H1 (cell line): ENCODE results near the gene COTL1. TPM values are rescaled to one million over a fixed set of nuclear protein-coding genes. Genes with fewer than 3 reads are reported as not detected.

Source experiments
- CTCF ChIA-PET: fragments of 300-600 bp; sonication (Branson Sonifier 250); formaldehyde crosslinking; loops from one replicate; lab custom pipeline; 2021; ENCODE audit not compliant: partially characterized antibody; lab: Charles Lee
- POLR2A ChIA-PET: fragments of 300-600 bp; sonication (Branson Sonifier 250); formaldehyde crosslinking; loops from one replicate; lab custom pipeline; 2021; ENCODE audit warnings: inconsistent platforms; ENCODE audit not compliant: partially characterized antibody; lab: Charles Lee
- DNase-seq, 2 experiments: peaks; one replicate each; pipeline versions ENCODE4 v3.0.0 to v3.0.0-alpha.2; 2010 to 2022; ENCODE audit warnings: low spot score in 2 of 2, low read depth in 1 of 2, mixed read lengths in 1 of 2
- FAIRE-seq: peaks from 2 replicates; lab custom pipeline; 2011; peaks lifted over from hg19 to GRCh38; lab: Jason Lieb, UNC
- H2AFZ ChIP-seq: 2 replicates; pipeline ENCODE4 v1.8.1; 2012; ENCODE audit warnings: low read length, inconsistent platforms
- H2AK5ac ChIP-seq: 2 replicates; pipeline ENCODE4 v1.6.1; 2013; ENCODE audit warnings: low read depth, low read length
- H2BK120ac ChIP-seq: replicated peaks from 2 replicates; pipeline ENCODE3; 2013; ENCODE audit warnings: low read depth, low read length, inconsistent platforms
- H2BK12ac ChIP-seq: 2 replicates; pipeline ENCODE4 v1.6.1; 2013; ENCODE audit warnings: low read depth, low read length
- H2BK15ac ChIP-seq: 2 replicates; pipeline ENCODE4 v1.6.1; 2013; ENCODE audit warnings: low read length
- H2BK20ac ChIP-seq: 2 replicates; pipeline ENCODE4 v1.6.1; 2013; ENCODE audit warnings: low read length
- H2BK5ac ChIP-seq: 2 replicates; pipeline ENCODE4 v1.6.1; 2013; ENCODE audit warnings: low read depth, low read length
- H3K14ac ChIP-seq: 2 replicates; pipeline ENCODE4 v1.6.1; 2013; ENCODE audit warnings: inconsistent platforms; ENCODE audit not compliant: insufficient read length
- H3K18ac ChIP-seq: 2 replicates; pipeline ENCODE4 v1.6.1; 2013; ENCODE audit warnings: low read length; ENCODE audit errors: extremely low read depth
- H3K23ac ChIP-seq: 2 replicates; pipeline ENCODE4 v1.6.1; 2013; ENCODE audit warnings: inconsistent platforms; ENCODE audit not compliant: insufficient read length
- H3K23me2 ChIP-seq: 2 replicates; pipeline ENCODE4 v1.6.1; 2013; ENCODE audit warnings: low read depth, low read length
- H3K27ac ChIP-seq: 2 replicates; pipeline ENCODE4 v1.6.1; 2011; ENCODE audit warnings: low read depth, low read length, inconsistent platforms
- H3K27me3 ChIP-seq, 4 experiments: replicated peaks in 1 of 4; 1 replicate in 1 of 4; 2 replicates in 3 of 4; pipeline versions ENCODE4 v1.6.1 to v1.8.1; 2011 to 2013; ENCODE audit warnings: low read length in 3 of 4, mild to moderate bottlenecking in 3 of 4, inconsistent platforms in 2 of 4, mixed read lengths in 2 of 4, moderate library complexity in 1 of 4; ENCODE audit not compliant: control insufficient read depth in 3 of 4, insufficient read depth in 3 of 4; ENCODE audit errors: extremely low read depth in 1 of 4
- H3K36me3 ChIP-seq, 4 experiments: 2 replicates each; pipeline versions ENCODE4 v1.6.1 to v1.8.1; 2011 to 2013; ENCODE audit warnings: mild to moderate bottlenecking in 4 of 4, low read length in 3 of 4, moderate library complexity in 2 of 4, control low read depth in 1 of 4, inconsistent platforms in 1 of 4; ENCODE audit not compliant: insufficient read depth in 4 of 4, control insufficient read depth in 2 of 4
- H3K4ac ChIP-seq: replicated peaks from 2 replicates; pipeline ENCODE3; 2013; ENCODE audit warnings: low read length, low read depth, mixed read lengths, inconsistent platforms; ENCODE audit not compliant: insufficient read length
- H3K4me1 ChIP-seq, 4 experiments: replicated peaks in 1 of 4; 1 replicate in 1 of 4; 2 replicates in 3 of 4; pipeline versions ENCODE4 v1.6.1 to v1.8.1; 2011 to 2013; ENCODE audit warnings: low read length in 3 of 4, inconsistent platforms in 2 of 4, mixed read lengths in 1 of 4; ENCODE audit not compliant: insufficient read depth in 4 of 4, control insufficient read depth in 3 of 4
- H3K4me2 ChIP-seq, 2 experiments: 2 replicates each; pipeline versions ENCODE4 v1.6.1 to v1.8.1; 2011 to 2013; ENCODE audit warnings: low read depth in 2 of 2, low read length in 2 of 2, control low read depth in 1 of 2, inconsistent platforms in 1 of 2, mild to moderate bottlenecking in 1 of 2; ENCODE audit not compliant: insufficient read depth in 1 of 2
- H3K4me3 ChIP-seq, 4 experiments: fragments of 200-600, 300-600 bp in 1 of 4; sonication (generic), shearing (Covaris generic), sonication (Bioruptor Twin) in 1 of 4; 2 replicates each; pipeline versions ENCODE4 v1.5.1 to v1.8.1; 2011 to 2016; ENCODE audit warnings: low read length in 4 of 4, low read depth in 3 of 4, control low read depth in 2 of 4, inconsistent platforms in 2 of 4, mild to moderate bottlenecking in 2 of 4, mixed read lengths in 1 of 4, moderate library complexity in 1 of 4; ENCODE audit not compliant: insufficient read depth in 2 of 4; ENCODE audit errors: extremely low read depth in 1 of 4
- H3K56ac ChIP-seq: replicated peaks from 2 replicates; pipeline ENCODE3; 2013; ENCODE audit warnings: low read depth, mild to moderate bottlenecking, mixed read lengths, low read length, inconsistent platforms; ENCODE audit not compliant: insufficient read length
- H3K79me1 ChIP-seq: 2 replicates; pipeline ENCODE4 v1.6.1; 2013; ENCODE audit warnings: low read depth, low read length, control low read depth
- H3K79me2 ChIP-seq, 2 experiments: 2 replicates each; pipeline versions ENCODE4 v1.6.1 to v1.8.1; 2012 to 2013; ENCODE audit warnings: low read length in 2 of 2, mild to moderate bottlenecking in 2 of 2, inconsistent platforms in 1 of 2; ENCODE audit not compliant: insufficient read depth in 2 of 2, control insufficient read depth in 1 of 2
- H3K9ac ChIP-seq, 4 experiments: replicated peaks in 1 of 4; 1 replicate in 1 of 4; 2 replicates in 3 of 4; pipeline versions ENCODE4 v1.6.1 to v1.8.1; 2011 to 2013; ENCODE audit warnings: low read depth in 3 of 4, low read length in 3 of 4, control low read depth in 2 of 4, mild to moderate bottlenecking in 2 of 4, moderate library complexity in 2 of 4, inconsistent platforms in 1 of 4; ENCODE audit errors: extremely low read depth in 1 of 4
- H3K9me3 ChIP-seq, 2 experiments: 2 replicates each; pipeline versions ENCODE4 v1.6.1 to v1.8.1; 2012 to 2013; ENCODE audit warnings: mild to moderate bottlenecking in 2 of 2, moderate library complexity in 2 of 2, control low read depth in 1 of 2, inconsistent platforms in 1 of 2, low read depth in 1 of 2, low read length in 1 of 2, mixed read lengths in 1 of 2; ENCODE audit not compliant: insufficient read depth in 2 of 2
- H4K20me1 ChIP-seq, 2 experiments: replicated peaks in 1 of 2; 2 replicates each; pipeline versions ENCODE3 to v1.8.1; 2011 to 2013; ENCODE audit warnings: inconsistent platforms in 2 of 2, low read length in 2 of 2, mild to moderate bottlenecking in 1 of 2; ENCODE audit not compliant: insufficient read depth in 2 of 2, control insufficient read depth in 1 of 2
- H4K5ac ChIP-seq: 2 replicates; pipeline ENCODE4 v1.6.1; 2013; ENCODE audit warnings: low read length, low read depth, mixed read lengths, inconsistent platforms; ENCODE audit not compliant: insufficient read length
- H4K8ac ChIP-seq: 2 replicates; pipeline ENCODE4 v1.8.0; 2013; ENCODE audit warnings: mild to moderate bottlenecking, moderate library complexity, low read length, inconsistent platforms; ENCODE audit not compliant: insufficient read depth; ENCODE audit errors: extremely low read depth
- H4K91ac ChIP-seq: replicated peaks from 2 replicates; pipeline ENCODE3; 2013; ENCODE audit warnings: low read length, mixed read lengths, inconsistent platforms; ENCODE audit not compliant: insufficient read length
- CBX5 ChIP-seq: fragments of 300-800, 300-1000 bp; sonication (generic); IDR thresholded peaks from 2 replicates; pipeline ENCODE4 v1.7.1; 2016; ENCODE audit warnings: antibody characterized with exemption, low read length, low read depth
- CEBPB ChIP-seq: IDR thresholded peaks from 2 replicates; pipeline ENCODE4 v1.6.1; 2012; ENCODE audit warnings: low read depth, low read length
- CHD1 ChIP-seq: IDR thresholded peaks from 2 replicates; pipeline ENCODE4 v1.6.1; 2012; ENCODE audit warnings: low read depth, low read length, improper control_type of control experiment
- CHD2 ChIP-seq: IDR thresholded peaks from 2 replicates; pipeline ENCODE4 v1.6.1; 2012; ENCODE audit warnings: low read length, improper control_type of control experiment
- MAFK ChIP-seq: IDR thresholded peaks from 2 replicates; pipeline ENCODE4 v1.6.1; 2012; ENCODE audit warnings: low read depth, mild to moderate bottlenecking, improper control_type of control experiment, low read length
- RFX5 ChIP-seq: IDR thresholded peaks from 2 replicates; pipeline ENCODE4 v1.6.1; 2011; ENCODE audit warnings: low read depth, low read length, improper control_type of control experiment, borderline replicate concordance
- SIRT6 ChIP-seq: IDR thresholded peaks from one replicate; pipeline ENCODE4 v1.7.1; 2012; ENCODE audit warnings: low read length, inconsistent platforms
- ZNF274 ChIP-seq: IDR thresholded peaks from 2 replicates; pipeline ENCODE4 v1.7.0; 2012; ENCODE audit warnings: low read length, borderline replicate concordance; ENCODE audit errors: extremely low read depth
- WGBS, 2 experiments: shearing (Covaris generic) in 1 of 2; methylation state at CpG; one replicate each; pipeline versions ENCODE4 v1.1.6 to v1.1.7; 2013 to 2015; ENCODE audit warnings: low lambda C conversion rate in 2 of 2, mixed read lengths in 2 of 2, inconsistent platforms in 1 of 2, low coverage in 1 of 2, missing lambda C conversion rate in 1 of 2; ENCODE audit not compliant: insufficient replicate concordance in 2 of 2, insufficient coverage in 1 of 2, insufficient read length in 1 of 2; ENCODE audit errors: extremely low coverage in 1 of 2, missing lambda C conversion rate in 1 of 2; 5-methylcytosine and 5-hydroxymethylcytosine counted together
- polyA plus RNA-seq, 7 experiments: library from polyadenylated mRNA; depleted of rRNA in 3 of 7; stranded (reverse) in 5 of 7; unstranded in 2 of 7; fragments of >200 nt in 5 of 7; fragments of 200-250 nt in 2 of 7; gene quantifications; 1 replicate in 5 of 7; 2 replicates in 1 of 7; 4 replicates in 1 of 7; pipeline versions ENCODE4 v1.2.1 to v1.2.3, GENCODE V29; 2011 to 2013; ENCODE audit warnings: missing spikeins in 2 of 7, mixed read lengths in 2 of 7
- total RNA-seq: library from RNA; stranded (reverse); fragmentation: NEBNext Ultra II Directional; extraction: Animal tissue kit (Norgen Biotek cat#: 25700); gene quantifications from 2 replicates; pipeline ENCODE4 v1.2.1, GENCODE V29; 2021
- TF ChIP-seq, protein P1 (sequence below): IDR thresholded peaks from 2 replicates; pipeline ENCODE4 v1.6.1; 2012; ENCODE audit warnings: inconsistent platforms
- TF ChIP-seq, protein P2 (sequence below): IDR thresholded peaks from 2 replicates; pipeline ENCODE4 v1.6.1; 2011; ENCODE audit warnings: low read length, improper control_type of control experiment

The COTL1 gene
- total and polyA plus RNA-seq, 2 of the 8 experiments (the other 6 are each of a cell fraction or from before 2014, with no cell fraction given), result 59.2 to 183 TPM

DNA sequence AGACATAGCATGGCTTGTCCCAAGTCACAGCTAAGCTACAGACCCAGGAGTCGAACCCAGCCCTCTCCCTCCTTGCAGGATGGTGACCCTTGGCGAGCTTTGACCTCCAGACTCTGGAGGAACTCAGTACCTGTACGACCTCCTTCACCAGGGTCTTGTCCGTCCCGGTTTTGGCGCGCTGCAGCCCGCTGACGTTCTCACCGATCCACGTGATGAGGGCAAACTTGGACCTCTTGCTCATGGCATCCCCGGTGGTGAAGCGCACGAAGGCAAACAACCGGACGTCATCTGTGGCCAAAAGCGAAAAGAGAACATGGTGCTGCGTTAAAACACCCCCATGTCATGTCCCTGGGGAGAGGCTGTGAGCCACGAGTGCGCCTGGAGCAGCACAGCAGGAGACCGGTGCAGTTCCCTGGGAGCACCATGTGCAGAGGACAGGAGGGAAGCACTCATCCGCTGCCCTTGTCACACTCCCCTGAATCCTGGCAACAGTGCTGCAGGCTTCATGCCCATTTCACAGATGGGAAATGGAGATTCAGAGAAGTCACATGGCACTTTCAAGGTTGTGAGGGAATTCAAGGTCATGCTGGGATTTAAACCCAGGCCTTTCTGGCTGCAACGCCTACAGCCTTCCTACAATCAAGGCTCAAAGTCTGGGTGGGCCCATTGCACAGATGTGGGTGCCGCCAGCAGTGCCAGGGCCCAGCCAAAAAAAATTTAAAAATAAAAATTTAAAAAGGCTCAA, 27.7 kb downstream of the COTL1 start:
- no peak for DNase-seq
- WGBS, 2 experiments, result 92% methylated on average over 24 of the region's 24 CpGs; no CpG with 5 or more reads in 1 of the 2 experiments
- Histone ChIP-seq H3K27ac (no peak overlapping the region), H3K79me1 (peaks cover 5% of the 10 kb centered on the region), H4K8ac (no peak overlapping the region; the same call in 1 of the 2 replicates), H4K5ac (no peak overlapping the region), H3K36me3 (peaks cover 0 to 13% (median 3%) of the 10 kb centered on the region in 4 experiments; a peak in 6 of 8 replicates), H2BK15ac (no peak overlapping the region), H3K23ac (no peak overlapping the region), H2BK5ac (no peak overlapping the region), H3K79me2 (peaks cover 5 to 18% of the 10 kb centered on the region in 2 experiments; a peak in 2 of 4 replicates), H3K4me2 (no peak overlapping the region), H2BK120ac (no peak overlapping the region), H3K9ac (no peak overlapping the region; a peak in 1 of 7 replicates), H3K4me1 (peaks cover 0 to 5% (median 3%) of the 10 kb centered on the region in 4 experiments; a peak in 4 of 7 replicates), H3K56ac (no peak overlapping the region), H4K20me1 (peaks cover 2 to 10% of the 10 kb centered on the region in 2 experiments), H2AFZ (no peak overlapping the region), H3K4ac (no peak overlapping the region), H3K4me3 (no peak overlapping the region), H4K91ac (no peak overlapping the region), H3K14ac (no peak overlapping the region), H3K23me2 (no peaks in the 10 kb centered on the region), H2AK5ac (no peak overlapping the region), H3K18ac (no peak overlapping the region), H3K9me3 (no peaks in the 10 kb centered on the region), H3K27me3 (no peaks in the 10 kb centered on the region), H2BK20ac (no peak overlapping the region), H2BK12ac (no peak overlapping the region)
- CTCF ChIA-PET, result interaction anchor here (0.7 to 1.6 kb wide), 3 partner anchors 28 to 149 kb away, joined by 3 to 5 read pairs (median 4); no protein-coding TSS in a partner anchor
- POLR2A ChIA-PET, result interaction anchor here (1.1 to 1.7 kb wide), 3 partner anchors 10 to 29 kb away, joined by 3 to 4 read pairs (median 3); no protein-coding TSS in a partner anchor
- FAIRE-seq, result no peak
- TF ChIP-seq CHD1 (no peak), CEBPB (no peak), MAFK (no peak), CHD2 (no peak), CBX5 (no peak), ZNF274 (no peak), RFX5 (no peak), SIRT6 (no peak)
- TF ChIP-seq, protein P1, sequence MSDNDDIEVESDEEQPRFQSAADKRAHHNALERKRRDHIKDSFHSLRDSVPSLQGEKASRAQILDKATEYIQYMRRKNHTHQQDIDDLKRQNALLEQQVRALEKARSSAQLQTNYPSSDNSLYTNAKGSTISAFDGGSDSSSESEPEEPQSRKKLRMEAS, result no peak
- TF ChIP-seq, protein P2, sequence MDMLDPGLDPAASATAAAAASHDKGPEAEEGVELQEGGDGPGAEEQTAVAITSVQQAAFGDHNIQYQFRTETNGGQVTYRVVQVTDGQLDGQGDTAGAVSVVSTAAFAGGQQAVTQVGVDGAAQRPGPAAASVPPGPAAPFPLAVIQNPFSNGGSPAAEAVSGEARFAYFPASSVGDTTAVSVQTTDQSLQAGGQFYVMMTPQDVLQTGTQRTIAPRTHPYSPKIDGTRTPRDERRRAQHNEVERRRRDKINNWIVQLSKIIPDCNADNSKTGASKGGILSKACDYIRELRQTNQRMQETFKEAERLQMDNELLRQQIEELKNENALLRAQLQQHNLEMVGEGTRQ, result no peak
